ENCODE results near the gene DNAJA4. TPM values are rescaled to one million over a fixed set of nuclear protein-coding genes. Genes with fewer than 3 reads are reported as not detected.

DNAJA4 gene
- total and polyA plus RNA-seq, 2 of the 8 experiments (the other 6 are each of a cell fraction or from before 2014, with no cell fraction given): 3.6 to 6.2 TPM

GRCh38 chr15:78244893-78245292 is 19.5 kb upstream of the DNAJA4 start:
- H2BK5ac ChIP-seq (ENCODE audit: low read depth, low read length): no peak overlapping the region
- H4K91ac ChIP-seq (replicated peaks; ENCODE audit: insufficient read length, low read length): no peak overlapping the region
- no peak for DNase-seq (ENCODE audit: low read depth in 1 of 2, low spot score in 2 of 2)
- no peaks in the 10 kb centered on the region for H3K9me3 ChIP-seq (ENCODE audit: insufficient read depth in 2 of 2, low read depth in 1 of 2, low read length in 1 of 2)
- H3K79me1 ChIP-seq (ENCODE audit: low read depth, low read length): no peaks in the 10 kb centered on the region
- no peak overlapping the region for H2BK120ac ChIP-seq (replicated peaks; ENCODE audit: low read depth, low read length)
- no peak overlapping the region for H3K56ac ChIP-seq (replicated peaks; ENCODE audit: insufficient read length, low read depth, low read length)
- no peak overlapping the region for H2AK5ac ChIP-seq (ENCODE audit: low read depth, low read length)
- no peak for FAIRE-seq
- H4K20me1 ChIP-seq (replicated peaks in 1 of 2; ENCODE audit: control insufficient read depth in 1 of 2, insufficient read depth in 2 of 2, low read length in 2 of 2): no peaks in the 10 kb centered on the region
- WGBS, 2 experiments (ENCODE audit: extremely low coverage in 1 of 2, insufficient coverage in 1 of 2, insufficient read length in 1 of 2, insufficient replicate concordance in 2 of 2, low coverage in 1 of 2, low lambda C conversion rate in 2 of 2, missing lambda C conversion rate in 1 of 2): 79% methylated on average over 7 of the region's 7 CpGs; no CpG with 5 or more reads in 1 of the 2 experiments
- H3K36me3 ChIP-seq (ENCODE audit: control insufficient read depth in 2 of 4, insufficient read depth in 4 of 4, low read length in 3 of 4): no peaks in the 10 kb centered on the region
- H2AFZ ChIP-seq (ENCODE audit: low read length): no peak overlapping the region
- H3K4me2 ChIP-seq (ENCODE audit: insufficient read depth in 1 of 2, low read depth in 2 of 2, low read length in 2 of 2): no peak overlapping the region
- no peak overlapping the region for H2BK15ac ChIP-seq (ENCODE audit: low read length)
- no peak overlapping the region for H3K4ac ChIP-seq (replicated peaks; ENCODE audit: insufficient read length, low read depth, low read length)
- H2BK20ac ChIP-seq (ENCODE audit: low read length): no peak overlapping the region
- no peaks in the 10 kb centered on the region for H3K79me2 ChIP-seq (ENCODE audit: control insufficient read depth in 1 of 2, insufficient read depth in 2 of 2, low read length in 2 of 2)
- no peak overlapping the region for H4K5ac ChIP-seq (ENCODE audit: insufficient read length, low read depth, low read length)
- H3K18ac ChIP-seq (ENCODE audit: extremely low read depth, low read length): no peak overlapping the region
- no peak overlapping the region for H3K27ac ChIP-seq (ENCODE audit: low read depth, low read length)
- peaks cover 0 to 8% (median 5%) of the 10 kb centered on the region in 4 experiments; a peak in 6 of 7 replicates for H3K4me1 ChIP-seq (replicated peaks in 1 of 4; ENCODE audit: control insufficient read depth in 3 of 4, insufficient read depth in 4 of 4, low read length in 3 of 4)
- no peak overlapping the region for H3K23ac ChIP-seq (ENCODE audit: insufficient read length)
- H3K4me3 ChIP-seq (ENCODE audit: extremely low read depth in 1 of 4, insufficient read depth in 2 of 4, low read depth in 3 of 4, low read length in 4 of 4): no peak overlapping the region
- no peaks in the 10 kb centered on the region for H3K23me2 ChIP-seq (ENCODE audit: low read depth, low read length)
- no peak for TF ChIP-seq BCL11A (IDR thresholded peaks at IDR 0.05; ENCODE audit: low read depth in 2 of 2, low read length in 2 of 2)
- no peak for TF ChIP-seq ZNF274 (IDR thresholded peaks at IDR 0.05; ENCODE audit: borderline replicate concordance, extremely low read depth, low read length)
- no peak for TF ChIP-seq POLR2A (IDR thresholded peaks at IDR 0.05; ENCODE audit: control extremely low read depth in 1 of 2, low read depth in 2 of 2, low read length in 2 of 2)
- TF ChIP-seq SIX5 (IDR thresholded peaks at IDR 0.05; ENCODE audit: low read depth, low read length): no peak
- no peak for TF ChIP-seq FOSL1 (IDR thresholded peaks at IDR 0.05; ENCODE audit: insufficient read depth, low read depth, low read length)
- TF ChIP-seq KDM1A (IDR thresholded peaks at IDR 0.05; ENCODE audit: borderline replicate concordance, low read length): no peak
- TF ChIP-seq SRF (IDR thresholded peaks at IDR 0.05; ENCODE audit: low read depth, low read length): no peak
- TF ChIP-seq TEAD4 (IDR thresholded peaks at IDR 0.05; ENCODE audit: low read depth, low read length): no peak
- no peak for TF ChIP-seq EZH2 (IDR thresholded peaks at IDR 0.05; ENCODE audit: low read depth, low read length, severe bottlenecking)
- TF ChIP-seq CEBPB (IDR thresholded peaks at IDR 0.05; ENCODE audit: low read depth, low read length): no peak
- TF ChIP-seq JUND (IDR thresholded peaks at IDR 0.05; ENCODE audit: low read length): no peak
- TF ChIP-seq CBX8 (IDR thresholded peaks at IDR 0.05; ENCODE audit: borderline replicate concordance, low read depth, low read length): no peak
- no peak for TF ChIP-seq JUN (IDR thresholded peaks at IDR 0.05; ENCODE audit: low read depth, low read length)
- no peak for TF ChIP-seq MAFK (IDR thresholded peaks at IDR 0.05; ENCODE audit: low read depth, low read length)
- TF ChIP-seq CHD2 (IDR thresholded peaks at IDR 0.05; ENCODE audit: low read length): no peak
- POLR2A ChIA-PET (ENCODE audit: partially characterized antibody): no interaction called here
- H2BK12ac ChIP-seq (ENCODE audit: low read depth, low read length): no peak overlapping the region
- no peak overlapping the region for H4K8ac ChIP-seq (ENCODE audit: extremely low read depth, insufficient read depth, low read length)
- H3K27me3 ChIP-seq (replicated peaks in 1 of 4; ENCODE audit: control insufficient read depth in 3 of 4, extremely low read depth in 1 of 4, insufficient read depth in 3 of 4, low read length in 3 of 4): no peaks in the 10 kb centered on the region
- H3K9ac ChIP-seq (replicated peaks in 1 of 4; ENCODE audit: extremely low read depth in 1 of 4, low read depth in 3 of 4, low read length in 3 of 4): no peak overlapping the region
- CTCF ChIA-PET (ENCODE audit: partially characterized antibody): interaction anchor here (0.6 to 16.2 kb wide), 12 partner anchors 10 to 286 kb away, joined by 3 to 285 read pairs (median 4); partner anchors contain the start of gene ACSBG1
- no peak overlapping the region for H3K14ac ChIP-seq (ENCODE audit: insufficient read length)
